HG03175 (cell line): ENCODE results near the gene MYOZ2.

Experiments used
- ATAC-seq: cut with Tn5 transposase; IDR thresholded peaks from one replicate; pipeline ENCODE4 v1.9.1; 2021; ENCODE audit warnings: mild to moderate bottlenecking, moderate library complexity; ENCODE audit not compliant: unreplicated experiment

Gene MYOZ2

GRCh38 chr4:119135721-119136121 lies at the start of gene MYOZ2:
MYOZ2 (plus strand) TSS chr4:119135832; CDS start chr4:119136526, 694 bp downstream.
- no peak for ATAC-seq

- no peak for ATAC-seq
Observed at GRCh38 chr4:119087121-119087520, 48.5 kb upstream of the MYOZ2 start.

GRCh38 chr4:119087656-119088055 lies 48.0 kb upstream of the MYOZ2 start:
- ATAC-seq: no peak

- ATAC-seq: no peak
Observed at GRCh38 chr4:119093042-119093827, 42.4 kb upstream of the MYOZ2 start.

- ATAC-seq: no peak
Observed at GRCh38 chr4:119097282-119097900, 38.2 kb upstream of the MYOZ2 start.

- ATAC-seq: no peak
Observed at GRCh38 chr4:119098306-119098705, 37.3 kb upstream of the MYOZ2 start.

- no peak for ATAC-seq
Observed at GRCh38 chr4:119099227-119099810, 36.3 kb upstream of the MYOZ2 start.

GRCh38 chr4:119100655-119101054 lies 35.0 kb upstream of the MYOZ2 start:
- no peak for ATAC-seq

- ATAC-seq: no peak
Observed at GRCh38 chr4:119103263-119103662, 32.4 kb upstream of the MYOZ2 start.

GRCh38 chr4:119104644-119105273 lies 30.9 kb upstream of the MYOZ2 start:
- no peak for ATAC-seq

- no peak for ATAC-seq
Observed at GRCh38 chr4:119105605-119106004, 30.0 kb upstream of the MYOZ2 start.

GRCh38 chr4:119106036-119107000 lies 29.3 kb upstream of the MYOZ2 start:
- ATAC-seq: no peak

- no peak for ATAC-seq
Observed at GRCh38 chr4:119110121-119110520, 25.5 kb upstream of the MYOZ2 start.

GRCh38 chr4:119111296-119111695 lies 24.3 kb upstream of the MYOZ2 start:
- no peak for ATAC-seq

GRCh38 chr4:119113033-119113655 lies 22.5 kb upstream of the MYOZ2 start:
- no peak for ATAC-seq

GRCh38 chr4:119116021-119116420 lies 19.6 kb upstream of the MYOZ2 start:
- no peak for ATAC-seq

GRCh38 chr4:119116925-119117900 lies 18.4 kb upstream of the MYOZ2 start:
- no peak for ATAC-seq

- ATAC-seq: no peak
Observed at GRCh38 chr4:119118397-119118796, 17.2 kb upstream of the MYOZ2 start.

GRCh38 chr4:119124352-119124751 lies 11.3 kb upstream of the MYOZ2 start:
- no peak for ATAC-seq
